ENCODE results near the gene AUTS2. TPM values are rescaled to one million over a fixed set of nuclear protein-coding genes. Genes with fewer than 3 reads are reported as not detected.

AUTS2 gene
- total RNA-seq, 1 donor from 2014 or later: 95.3 TPM

DNA sequence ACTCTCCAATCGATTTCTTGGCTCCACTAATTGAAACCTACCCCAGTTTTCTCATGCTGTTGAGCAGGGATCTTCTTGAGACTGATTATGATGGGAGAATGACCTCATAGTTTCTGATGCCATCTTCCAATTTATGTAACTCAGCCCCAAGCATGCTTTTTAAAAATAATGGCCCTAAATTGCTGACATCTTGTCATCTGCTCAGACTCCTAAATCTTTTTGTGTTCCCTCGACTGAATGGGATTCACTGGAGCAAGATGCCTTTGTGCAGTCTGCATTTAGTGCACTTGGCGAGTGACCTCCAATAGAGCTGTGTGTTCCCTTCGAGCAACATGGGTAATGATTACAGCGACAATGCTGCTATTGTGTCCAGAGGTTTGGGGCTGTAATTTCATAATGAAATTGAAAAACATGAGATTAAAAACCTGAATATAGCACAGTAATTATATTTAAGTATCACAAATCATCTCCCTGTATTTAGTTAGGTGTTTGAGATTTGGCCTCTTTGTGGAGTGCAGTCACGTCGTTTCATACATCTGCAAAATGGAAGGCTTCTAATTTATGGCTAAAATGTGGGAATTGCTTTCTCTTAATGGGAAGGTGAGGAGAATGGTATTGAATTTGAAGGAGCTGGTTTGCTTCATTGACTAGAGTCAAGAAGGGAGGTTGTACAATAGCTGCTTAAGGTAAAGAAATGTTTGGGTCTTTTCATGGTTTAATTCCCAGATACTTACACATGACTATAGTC is 192.9 kb downstream of the AUTS2 start:
- DNase-seq: no peak

DNA sequence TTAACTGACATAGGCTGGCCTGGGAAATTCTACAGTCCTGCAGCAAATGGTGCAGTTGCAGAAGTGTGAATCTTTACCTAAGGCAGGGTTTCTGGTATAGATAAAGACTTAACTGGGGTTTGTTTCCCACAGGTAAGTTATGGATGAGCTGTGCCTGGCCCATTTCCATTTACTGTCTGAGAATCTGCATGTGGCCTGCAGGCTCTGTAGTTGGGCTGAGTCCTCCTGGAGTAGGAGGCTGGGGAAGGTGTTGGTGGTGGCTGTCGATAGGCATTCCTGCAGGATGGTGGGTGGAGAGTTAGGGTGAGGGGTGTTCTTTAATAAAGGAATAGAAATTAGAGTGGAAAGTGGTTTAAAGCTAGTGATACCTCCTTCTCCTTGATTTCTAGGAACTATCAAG is 193.5 kb downstream of the AUTS2 start:
- DNase-seq: no peak

DNA sequence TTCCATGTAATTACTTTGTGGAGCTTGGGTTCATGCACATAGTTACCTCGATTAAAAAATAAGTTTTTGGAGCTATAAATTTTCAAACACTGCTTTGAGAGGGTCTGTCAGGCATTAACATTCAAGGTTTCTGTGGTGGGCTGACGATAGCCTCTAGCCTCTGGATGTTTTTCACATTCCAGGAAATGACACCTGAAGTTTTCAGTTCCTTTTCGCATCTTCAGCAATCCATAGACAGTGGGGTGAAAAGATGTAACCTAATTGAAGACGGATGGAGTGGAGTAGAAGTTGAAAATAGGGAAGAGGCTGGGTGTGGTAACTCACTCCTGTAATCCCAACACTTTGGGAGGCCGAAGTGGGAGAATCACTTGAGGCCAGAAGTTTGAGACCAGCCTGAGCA is 197.7 kb downstream of the AUTS2 start:
- DNase-seq: no peak

DNA sequence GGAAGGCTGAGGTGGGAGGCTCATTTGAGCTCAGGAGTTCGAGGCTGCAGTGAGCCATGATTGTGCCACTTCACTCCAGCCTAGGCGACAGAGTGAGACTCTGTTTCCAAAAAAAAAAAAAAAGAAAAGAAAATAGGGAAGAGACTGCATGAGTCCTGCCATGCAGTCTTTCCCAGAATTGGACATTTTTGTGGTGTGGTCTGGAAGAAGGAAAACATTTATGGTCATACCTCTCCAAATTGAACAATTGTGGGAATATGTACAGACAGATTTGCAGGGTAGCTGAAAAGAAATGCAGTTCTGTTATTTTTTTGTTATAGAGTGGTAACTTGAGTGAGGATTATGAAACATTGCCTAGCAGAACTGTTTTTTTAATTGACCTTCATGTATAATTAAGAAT is 198.1 kb downstream of the AUTS2 start:
- DNase-seq: no peak

DNA sequence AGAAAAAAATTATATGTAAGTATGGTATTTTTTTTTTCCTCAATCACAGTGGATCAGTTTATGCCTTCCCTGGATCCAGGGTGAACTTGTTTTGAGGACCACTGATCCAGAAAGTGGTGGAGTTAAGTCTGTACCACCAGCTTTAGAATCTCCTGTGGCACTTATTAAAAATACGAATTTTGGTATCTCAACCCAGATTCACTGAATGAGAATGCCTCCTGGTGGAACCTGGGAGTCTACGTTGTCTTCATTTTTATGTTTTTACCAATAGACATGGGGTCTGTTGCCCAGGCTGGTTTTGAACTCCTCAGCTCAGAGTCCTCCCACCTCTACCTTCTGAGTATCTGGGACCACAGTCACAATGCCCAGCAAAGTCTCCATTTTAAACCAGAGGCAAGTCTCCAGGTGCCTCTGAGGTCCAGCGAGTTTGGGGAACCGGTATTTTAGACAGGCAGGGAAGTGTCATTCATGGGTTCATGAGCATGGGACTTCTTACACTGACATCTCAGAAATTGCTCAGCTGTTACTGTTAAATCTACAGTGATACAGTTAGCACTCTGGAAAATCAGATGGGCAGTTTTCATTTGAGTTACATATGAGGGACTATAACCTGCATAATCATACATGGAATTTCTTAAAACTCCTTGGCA is 200.9 kb downstream of the AUTS2 start:
- DNase-seq: no peak

DNA sequence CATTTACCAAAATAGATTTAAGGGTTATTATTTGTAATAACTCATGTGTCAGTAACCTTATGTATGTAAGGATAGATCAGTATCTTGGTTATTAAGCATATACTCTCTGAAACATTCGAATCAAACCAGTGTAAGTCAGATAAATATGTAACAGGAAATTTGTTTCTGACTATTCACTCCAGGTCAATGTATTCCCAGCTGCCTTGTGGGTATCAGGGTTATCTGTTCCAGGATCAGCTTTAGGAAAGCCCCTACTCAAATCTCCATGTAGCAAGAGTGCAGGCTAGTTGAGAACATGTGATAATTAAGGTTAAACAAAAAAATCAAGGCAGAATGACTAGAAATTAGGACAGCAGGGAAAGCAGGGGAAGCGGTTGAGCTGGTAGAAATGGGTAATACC is 201.7 kb downstream of the AUTS2 start:
- DNase-seq: no peak

DNA sequence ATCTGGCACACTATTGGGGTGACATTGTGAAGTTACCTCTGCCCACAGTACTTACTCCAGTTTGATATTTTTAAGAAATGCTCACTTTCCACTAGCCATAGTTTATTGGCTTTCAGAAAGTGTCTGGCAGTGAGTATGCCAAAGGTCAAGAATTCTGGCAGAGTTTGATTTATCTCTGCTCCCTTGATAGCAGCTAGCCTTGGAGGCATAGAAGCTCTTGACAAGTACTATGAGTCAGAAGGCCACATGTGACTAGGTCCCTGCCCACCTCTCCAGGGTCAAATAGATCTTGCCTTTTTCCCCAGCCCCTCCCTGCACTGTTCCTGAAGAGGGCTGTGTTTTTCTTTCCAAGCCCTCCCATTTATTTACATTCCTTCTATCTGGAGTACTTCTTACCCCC is 202.2 kb downstream of the AUTS2 start:
- DNase-seq: no peak

DNA sequence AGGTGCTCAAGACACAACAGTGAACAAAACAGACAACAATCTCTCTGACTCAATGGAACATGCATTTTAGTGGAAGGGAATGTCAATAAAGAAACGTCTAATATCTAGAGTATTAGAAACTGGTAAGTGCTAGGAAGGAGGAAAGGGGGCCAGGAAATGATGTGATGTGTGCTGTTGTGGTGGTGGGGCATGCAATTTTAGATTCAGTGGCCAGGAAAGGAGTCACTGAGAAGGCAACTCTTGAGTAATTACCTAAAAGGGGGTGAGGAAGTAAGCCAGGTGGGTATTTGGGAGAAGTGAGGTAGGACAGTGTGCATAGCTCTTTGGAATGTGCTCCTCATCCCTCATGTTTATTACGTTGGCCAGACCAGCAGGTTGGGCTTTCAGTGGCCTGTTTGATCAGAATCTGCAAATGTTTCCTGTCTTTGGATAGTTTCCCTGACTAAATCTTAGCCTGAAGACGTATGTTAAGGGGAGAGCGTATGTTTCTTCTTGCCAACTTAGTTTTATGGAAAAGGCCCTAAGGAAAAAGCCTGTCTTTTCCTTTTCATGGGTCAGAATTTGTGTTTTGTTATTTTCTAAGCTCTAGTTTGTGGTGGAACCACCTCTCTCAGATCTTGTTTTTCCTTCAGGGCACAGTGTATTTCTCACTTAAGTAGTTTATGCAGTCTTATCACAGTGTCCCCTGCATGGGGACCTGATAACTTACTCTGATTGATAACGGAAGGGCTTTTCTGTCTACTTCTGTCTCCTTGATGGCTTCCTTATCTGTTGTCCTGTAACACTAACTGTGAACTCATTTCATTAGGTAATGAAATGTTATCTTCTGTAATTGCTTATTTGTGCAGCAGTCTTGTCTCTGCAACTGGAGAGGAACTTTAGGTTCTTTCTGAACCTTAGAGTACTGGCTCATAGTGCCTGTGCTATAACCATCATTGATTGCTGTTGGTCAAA is 203.7 kb downstream of the AUTS2 start:
- DNase-seq: no peak

DNA sequence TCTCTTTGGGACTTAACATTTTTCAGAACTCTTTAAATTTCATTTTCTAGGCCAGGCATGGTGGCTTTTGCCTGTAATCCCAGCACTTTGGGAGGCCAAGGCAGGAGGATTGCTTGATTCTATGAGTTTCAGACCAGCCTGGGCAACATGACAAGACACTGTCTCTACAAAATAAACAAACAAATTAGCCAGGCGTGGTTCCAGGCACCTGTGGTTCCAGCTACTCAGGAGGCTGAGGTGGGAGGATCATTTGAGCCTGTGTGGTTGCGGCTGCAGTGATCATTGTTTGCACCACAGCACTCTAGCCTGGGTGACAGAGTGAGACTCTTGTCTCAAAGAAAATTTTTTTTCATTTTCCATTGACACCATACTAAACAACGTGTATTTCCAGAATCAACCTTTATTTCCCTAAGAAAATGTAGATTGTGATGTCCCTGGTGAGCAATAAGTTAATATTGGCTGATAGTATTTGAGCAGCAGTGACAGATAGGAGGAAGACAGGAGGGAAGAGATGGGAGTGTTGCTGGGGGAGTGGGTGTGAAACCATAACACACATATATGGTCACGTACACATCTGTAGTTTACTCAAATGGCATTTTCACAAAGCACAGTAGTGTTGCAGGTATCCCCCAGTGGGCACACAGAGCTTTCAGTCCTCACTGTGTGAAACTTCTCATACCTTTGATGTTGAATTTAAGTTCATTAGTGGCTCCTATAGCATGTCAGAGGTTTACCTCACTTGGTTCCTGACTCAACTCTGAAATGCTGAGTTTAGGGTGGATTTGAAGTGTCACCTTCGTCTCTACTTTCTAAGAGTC is 205.6 kb downstream of the AUTS2 start:
- DNase-seq: no peak

DNA sequence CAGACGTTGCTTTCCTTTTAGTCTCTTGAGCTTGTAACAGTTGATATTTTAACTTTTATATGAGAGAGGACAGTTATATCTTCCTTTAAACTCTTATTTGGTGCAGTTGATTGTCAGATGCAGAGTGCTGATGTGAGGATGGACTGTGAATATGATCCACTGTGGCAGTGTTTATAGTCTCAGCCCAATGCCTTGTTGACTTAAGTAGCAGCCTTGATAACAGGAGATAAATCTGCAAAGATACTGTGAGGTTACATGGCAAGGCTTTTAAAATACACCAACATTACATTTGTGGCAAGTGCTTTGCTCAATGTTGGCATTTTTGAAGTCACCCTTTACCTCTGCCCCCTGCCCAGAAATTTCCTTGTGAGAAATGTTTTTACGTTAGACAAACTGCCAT is 206.7 kb downstream of the AUTS2 start:
- DNase-seq: no peak

DNA sequence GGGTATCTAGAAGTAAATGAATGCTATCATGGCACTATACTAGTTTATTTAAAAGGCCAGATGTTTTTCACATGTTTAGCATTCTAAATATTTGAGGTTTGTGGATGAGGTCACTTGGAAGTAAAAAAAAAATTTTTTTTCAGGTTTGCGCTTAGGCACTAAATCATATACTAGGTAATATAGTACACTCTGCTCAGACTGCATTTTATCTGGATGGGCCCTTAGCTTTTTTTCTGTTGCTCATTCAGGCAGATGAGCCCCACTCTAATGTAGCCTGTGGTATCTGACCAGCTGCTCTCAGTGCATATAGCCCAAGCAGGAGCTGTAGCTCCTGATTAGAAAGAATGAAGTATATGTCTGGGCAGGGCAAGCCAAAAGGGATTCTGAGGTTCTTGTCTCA is 210.1 kb downstream of the AUTS2 start:
- DNase-seq: no peak

DNA sequence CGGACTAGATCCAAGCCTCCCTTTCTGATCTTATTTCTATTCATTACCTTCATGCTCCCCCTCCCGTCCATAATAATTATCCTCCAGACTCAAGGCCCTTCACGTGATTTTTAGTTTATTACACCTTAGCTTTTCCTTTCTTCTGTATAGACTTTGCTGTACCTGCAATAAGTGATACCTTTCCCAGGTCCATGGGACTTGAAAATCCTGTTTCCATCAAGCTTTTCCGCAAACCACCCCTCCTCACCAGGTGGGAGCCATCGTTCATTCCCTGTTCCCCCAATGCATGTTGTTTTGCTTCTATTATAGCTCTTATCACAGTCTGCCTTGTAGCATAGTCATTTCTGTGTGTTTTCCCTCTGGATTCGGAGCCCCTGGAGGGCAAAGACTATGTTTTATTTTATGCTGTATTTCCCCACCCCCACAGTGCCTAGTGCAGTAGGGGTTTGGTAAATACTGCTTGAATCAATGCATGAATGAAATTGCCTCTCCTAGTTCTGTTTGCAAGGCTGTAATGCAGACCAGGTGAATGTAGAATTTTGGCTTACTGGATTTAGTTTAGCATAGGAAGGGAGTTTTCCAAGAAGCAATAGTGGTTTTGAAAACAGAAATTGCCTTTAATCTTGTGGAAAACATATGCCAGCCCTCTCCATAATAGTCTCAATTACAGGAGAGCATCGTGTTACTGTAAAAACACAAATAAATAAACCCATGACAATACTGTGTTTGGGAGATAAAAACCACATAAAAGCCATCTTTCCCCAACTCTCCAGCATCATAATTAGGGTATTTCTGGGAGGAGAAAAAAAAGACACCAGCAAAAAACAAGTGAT is 213.4 kb downstream of the AUTS2 start:
- no peak for DNase-seq

DNA sequence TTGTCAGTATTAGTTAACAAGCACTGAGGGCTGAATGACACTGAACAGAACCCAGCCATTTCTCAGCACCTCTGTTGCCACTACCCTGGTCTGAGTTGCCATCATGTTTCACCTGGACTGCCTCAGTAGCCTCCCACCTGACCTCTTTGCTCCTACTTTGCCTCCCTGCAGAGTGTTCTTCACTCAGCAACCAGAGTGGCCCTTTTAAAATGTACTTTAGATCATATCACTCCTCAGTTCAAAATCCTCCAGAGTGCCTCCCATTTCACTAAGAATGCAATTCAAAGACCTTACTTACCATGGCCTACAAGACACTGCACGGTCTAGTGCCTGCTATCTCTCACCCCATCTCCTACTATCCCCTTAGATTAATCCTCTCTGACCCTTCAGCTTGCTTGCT is 214.5 kb downstream of the AUTS2 start:
- no peak for DNase-seq

DNA sequence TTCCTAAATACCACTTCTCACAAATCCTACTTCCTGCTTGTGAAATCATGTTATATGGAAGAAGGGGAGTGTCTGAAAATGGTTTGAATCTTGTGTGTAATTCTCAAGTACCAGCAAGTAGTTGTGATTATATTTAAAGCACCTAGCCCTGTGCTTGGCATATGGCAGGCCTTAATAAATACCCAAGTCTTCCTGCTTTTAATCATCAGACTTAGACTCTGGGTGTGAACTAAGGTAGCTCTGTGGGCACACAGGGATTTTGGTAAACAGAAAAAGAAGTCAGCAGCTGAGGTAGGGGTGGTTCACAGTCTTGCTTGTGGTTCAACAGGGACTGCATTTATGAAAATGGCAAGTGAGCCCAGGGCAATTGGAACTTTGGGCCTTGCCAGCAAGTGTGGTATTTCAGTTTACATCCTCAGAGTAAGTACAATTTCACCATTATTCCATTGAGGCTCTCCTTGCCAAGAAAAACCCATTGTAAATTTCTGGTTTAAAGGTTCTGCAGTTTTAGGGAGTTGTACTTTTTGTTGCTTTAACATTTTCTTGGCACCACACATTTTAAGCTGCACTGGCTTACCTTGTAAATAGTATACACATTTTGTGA is 215.5 kb downstream of the AUTS2 start:
- no peak for DNase-seq

DNA sequence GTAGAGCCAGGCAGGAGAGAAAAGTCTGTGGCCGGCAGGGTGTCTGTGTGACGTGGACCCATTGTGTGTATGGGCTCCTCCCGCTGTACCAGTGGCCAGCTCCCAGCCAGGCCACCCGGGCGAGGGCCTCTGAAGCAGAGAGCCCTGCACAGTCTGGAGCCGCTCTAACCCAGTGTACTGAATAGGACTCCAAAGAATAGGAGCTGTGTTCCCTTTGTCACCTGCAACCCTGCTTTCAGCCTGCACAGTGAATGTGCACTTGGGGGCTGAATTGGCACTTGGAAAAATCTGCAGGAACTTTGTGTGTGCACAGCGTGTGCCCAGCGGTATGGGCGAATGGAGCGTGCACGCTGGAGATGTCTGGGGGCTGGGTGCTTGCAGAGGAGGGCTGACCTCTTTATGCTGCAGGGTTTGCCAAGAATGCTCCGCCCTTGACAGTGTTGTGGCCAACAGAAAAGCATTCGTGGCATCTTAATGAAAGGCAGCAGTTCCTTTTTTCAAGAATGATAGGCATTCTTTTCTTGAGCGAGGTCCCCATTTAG is 216.2 kb downstream of the AUTS2 start:
- peak; percentile 76 for DNase-seq

DNA sequence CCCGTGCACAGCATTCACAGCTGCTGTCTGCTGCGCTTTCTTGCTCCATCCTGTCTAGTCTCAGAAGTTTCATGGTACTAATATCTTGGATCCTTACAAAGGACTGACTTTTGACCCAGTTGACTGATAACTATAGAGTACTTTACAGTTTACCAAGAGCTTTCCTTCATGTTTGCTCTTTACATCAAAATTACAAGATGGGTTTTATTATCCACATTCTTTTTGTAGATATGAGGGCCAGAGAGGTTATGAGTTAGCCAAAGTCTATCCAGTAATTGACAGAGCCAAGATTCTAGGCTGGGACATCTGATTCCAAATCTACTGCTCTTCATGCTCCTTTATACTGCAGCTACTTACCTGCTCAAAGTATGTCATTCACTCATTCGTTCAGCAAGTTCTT is 218.2 kb downstream of the AUTS2 start:
- no peak for DNase-seq

DNA sequence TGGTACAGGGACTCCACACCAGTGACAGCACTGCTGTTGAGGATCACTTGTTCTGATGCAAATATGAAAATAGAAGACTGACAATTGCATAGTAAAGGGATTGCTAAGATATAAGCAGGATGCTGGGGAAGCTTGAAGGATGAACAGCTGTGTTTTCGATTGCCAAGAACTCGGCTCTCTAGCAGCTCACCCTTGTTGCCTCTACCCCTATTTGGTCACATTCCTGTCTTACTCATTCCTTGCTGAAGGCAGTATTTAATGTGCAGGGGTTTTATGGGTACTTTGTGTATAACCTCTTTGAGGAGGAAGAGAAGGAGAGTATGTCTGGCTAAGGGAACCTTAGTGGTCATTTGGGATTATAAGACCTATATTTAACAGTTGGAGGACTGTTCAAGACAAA is 218.8 kb downstream of the AUTS2 start:
- DNase-seq: no peak

DNA sequence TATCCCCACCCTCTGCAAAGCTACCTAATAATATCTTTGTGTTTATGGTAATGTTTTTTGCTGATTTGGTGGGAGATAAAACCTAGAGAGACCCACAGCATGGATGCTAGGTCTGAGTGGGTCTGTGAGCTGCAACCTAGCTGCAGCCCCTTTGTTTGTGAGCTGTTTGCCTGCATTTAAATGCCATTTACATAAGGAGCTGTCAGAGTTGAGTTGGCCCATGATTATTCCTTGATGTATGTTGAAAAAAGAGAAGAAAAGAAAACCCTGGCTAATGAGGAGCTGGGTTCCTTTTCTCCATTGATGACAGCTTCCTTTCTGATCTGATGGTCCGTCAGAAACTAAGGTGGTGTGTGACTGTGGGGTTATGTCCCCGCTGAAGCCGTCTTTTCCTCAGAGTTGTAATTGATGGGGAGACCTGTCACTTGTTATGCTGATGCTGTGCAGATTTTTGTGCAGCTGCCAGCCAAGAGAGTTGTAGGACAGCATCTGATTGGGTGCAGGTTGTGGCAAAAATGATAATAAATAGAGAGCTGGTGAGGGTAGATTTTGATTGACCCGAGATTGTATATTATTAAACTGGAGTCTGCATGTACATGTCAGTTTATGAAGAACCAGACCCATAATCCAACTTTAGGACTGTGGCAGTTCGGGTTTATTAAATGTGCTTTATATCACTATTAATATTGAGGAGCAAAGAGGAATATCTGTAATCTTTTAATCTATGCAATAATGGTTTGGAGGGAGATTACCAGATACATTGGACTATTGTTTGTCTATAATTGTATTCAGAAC is 219.8 kb downstream of the AUTS2 start:
- DNase-seq: no peak

DNA sequence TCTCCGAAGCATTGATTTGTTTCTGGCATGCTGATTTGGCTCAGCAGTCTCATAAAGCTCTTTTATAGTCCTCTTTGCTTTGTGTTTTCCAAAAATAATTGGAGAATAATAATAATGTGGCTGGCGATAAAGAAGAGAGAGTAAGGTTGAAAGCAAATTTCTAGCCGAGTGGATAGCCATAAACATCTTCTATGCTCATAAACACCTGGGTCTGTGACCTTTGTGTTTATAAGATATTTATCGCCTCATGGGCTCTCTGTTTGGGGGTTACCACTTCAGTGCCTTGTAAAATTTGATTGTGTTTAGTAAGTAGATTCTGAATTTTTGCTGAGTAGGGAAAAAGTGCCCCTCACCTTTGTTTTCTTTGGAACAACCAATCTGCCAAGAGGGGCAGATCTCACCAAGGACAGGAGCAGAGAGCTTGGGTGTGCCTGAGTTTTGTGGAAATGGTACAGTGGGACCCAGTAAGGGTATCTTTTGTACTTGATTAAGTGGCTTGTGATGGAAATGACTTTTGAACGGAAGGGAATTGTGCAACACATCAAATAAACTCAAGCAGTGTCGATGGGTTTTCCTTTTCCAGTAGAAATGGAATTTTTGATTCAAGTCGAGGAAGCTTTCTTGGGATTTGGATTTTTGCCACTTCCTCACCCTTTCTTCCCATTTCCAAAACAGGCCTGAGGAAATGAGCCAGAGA is 220.5 kb downstream of the AUTS2 start:
- DNase-seq: no peak

Measured in occipital lobe (tissue), 2 donors.